ENCODE results near the gene LAMA3. TPM values are rescaled to one million over a fixed set of nuclear protein-coding genes. Genes with fewer than 3 reads are reported as not detected.

Gene LAMA3
- polyA plus RNA-seq, 1 donor from 2014 or later, result 3.4 TPM

DNA sequence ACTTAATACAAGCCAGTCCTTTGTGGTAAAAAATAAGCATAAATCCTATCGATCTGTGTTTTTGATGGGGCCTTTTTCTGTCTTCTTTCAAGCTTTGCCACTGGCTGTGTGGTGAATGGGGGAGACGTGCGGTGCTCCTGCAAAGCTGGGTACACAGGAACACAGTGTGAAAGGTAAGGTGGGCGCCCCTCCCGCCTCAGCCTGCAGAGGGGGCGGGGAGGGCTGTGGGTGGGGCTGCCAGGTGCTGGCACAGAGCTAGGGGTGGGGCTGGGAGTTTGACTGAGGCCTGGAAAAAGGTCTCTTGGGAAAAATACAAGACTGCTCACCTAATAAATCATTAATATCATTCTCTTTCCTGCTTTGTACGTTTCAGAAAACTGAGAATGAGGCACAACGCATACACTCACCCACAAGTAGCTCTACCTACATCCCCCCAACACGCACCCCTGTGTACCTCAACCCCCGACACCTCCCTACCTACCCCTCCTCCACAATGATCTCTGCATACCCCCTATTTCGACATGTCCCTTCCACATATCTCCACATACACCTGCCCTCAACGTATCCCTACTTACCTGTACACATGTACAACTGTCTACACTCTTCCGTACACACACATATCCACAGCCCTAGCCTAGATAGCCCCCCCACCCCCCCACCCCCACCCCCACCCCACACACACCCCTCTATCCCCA, 195.6 kb downstream of the LAMA3 start:
- Histone ChIP-seq H4K20me1 (ENCODE audit: insufficient read depth) (no peaks in the 10 kb centered on the region), H3K27me3 (ENCODE audit: insufficient read depth, low read depth, low read length) (no peaks in the 10 kb centered on the region), H3K4me2 (ENCODE audit: low read length) (no peak overlapping the region), H3K27ac (ENCODE audit: low read length) (no peak overlapping the region), H3K9me3 (ENCODE audit: low read length) (no peaks in the 10 kb centered on the region), H3K36me3 (ENCODE audit: insufficient read depth, low read length) (no peaks in the 10 kb centered on the region), H2AFZ (ENCODE audit: low read depth, low read length) (no peak overlapping the region), H3K9ac (ENCODE audit: low read length) (no peak overlapping the region), H3F3A (ENCODE audit: insufficient read depth, low read length, poor library complexity, severe bottlenecking) (peaks cover 5% of the 10 kb centered on the region), H3K79me2 (replicated peaks; ENCODE audit: insufficient read depth, low read length) (no peaks in the 10 kb centered on the region), H3K4me3 (ENCODE audit: low read length) (no peak overlapping the region), H3K9me2 (ENCODE audit: insufficient read depth, low read length) (no peaks in the 10 kb centered on the region)
- TF ChIP-seq SMC3 (conservative IDR thresholded peaks at IDR 0.05; ENCODE audit: poor library complexity), result no peak
- no peak for TF ChIP-seq TAF1 (IDR thresholded peaks at IDR 0.05; ENCODE audit: low read depth)
- no peak for TF ChIP-seq EZH2 (IDR thresholded peaks at IDR 0.05; ENCODE audit: borderline replicate concordance, insufficient read depth, low read length, poor library complexity, severe bottlenecking)
- no peak for TF ChIP-seq RAD21 (conservative IDR thresholded peaks at IDR 0.05)
- no peak for TF ChIP-seq MXI1 (conservative IDR thresholded peaks at IDR 0.05; ENCODE audit: poor library complexity, severe bottlenecking)
- TF ChIP-seq, protein P1, sequence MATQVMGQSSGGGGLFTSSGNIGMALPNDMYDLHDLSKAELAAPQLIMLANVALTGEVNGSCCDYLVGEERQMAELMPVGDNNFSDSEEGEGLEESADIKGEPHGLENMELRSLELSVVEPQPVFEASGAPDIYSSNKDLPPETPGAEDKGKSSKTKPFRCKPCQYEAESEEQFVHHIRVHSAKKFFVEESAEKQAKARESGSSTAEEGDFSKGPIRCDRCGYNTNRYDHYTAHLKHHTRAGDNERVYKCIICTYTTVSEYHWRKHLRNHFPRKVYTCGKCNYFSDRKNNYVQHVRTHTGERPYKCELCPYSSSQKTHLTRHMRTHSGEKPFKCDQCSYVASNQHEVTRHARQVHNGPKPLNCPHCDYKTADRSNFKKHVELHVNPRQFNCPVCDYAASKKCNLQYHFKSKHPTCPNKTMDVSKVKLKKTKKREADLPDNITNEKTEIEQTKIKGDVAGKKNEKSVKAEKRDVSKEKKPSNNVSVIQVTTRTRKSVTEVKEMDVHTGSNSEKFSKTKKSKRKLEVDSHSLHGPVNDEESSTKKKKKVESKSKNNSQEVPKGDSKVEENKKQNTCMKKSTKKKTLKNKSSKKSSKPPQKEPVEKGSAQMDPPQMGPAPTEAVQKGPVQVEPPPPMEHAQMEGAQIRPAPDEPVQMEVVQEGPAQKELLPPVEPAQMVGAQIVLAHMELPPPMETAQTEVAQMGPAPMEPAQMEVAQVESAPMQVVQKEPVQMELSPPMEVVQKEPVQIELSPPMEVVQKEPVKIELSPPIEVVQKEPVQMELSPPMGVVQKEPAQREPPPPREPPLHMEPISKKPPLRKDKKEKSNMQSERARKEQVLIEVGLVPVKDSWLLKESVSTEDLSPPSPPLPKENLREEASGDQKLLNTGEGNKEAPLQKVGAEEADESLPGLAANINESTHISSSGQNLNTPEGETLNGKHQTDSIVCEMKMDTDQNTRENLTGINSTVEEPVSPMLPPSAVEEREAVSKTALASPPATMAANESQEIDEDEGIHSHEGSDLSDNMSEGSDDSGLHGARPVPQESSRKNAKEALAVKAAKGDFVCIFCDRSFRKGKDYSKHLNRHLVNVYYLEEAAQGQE (IDR thresholded peaks at IDR 0.05; ENCODE audit: borderline replicate concordance), result no peak
- no peak for TF ChIP-seq EP300 (conservative IDR thresholded peaks at IDR 0.05; ENCODE audit: poor library complexity, severe bottlenecking)
- no peak for TF ChIP-seq POLR2AphosphoS5 (IDR thresholded peaks at IDR 0.05)
- TF ChIP-seq, protein P2, sequence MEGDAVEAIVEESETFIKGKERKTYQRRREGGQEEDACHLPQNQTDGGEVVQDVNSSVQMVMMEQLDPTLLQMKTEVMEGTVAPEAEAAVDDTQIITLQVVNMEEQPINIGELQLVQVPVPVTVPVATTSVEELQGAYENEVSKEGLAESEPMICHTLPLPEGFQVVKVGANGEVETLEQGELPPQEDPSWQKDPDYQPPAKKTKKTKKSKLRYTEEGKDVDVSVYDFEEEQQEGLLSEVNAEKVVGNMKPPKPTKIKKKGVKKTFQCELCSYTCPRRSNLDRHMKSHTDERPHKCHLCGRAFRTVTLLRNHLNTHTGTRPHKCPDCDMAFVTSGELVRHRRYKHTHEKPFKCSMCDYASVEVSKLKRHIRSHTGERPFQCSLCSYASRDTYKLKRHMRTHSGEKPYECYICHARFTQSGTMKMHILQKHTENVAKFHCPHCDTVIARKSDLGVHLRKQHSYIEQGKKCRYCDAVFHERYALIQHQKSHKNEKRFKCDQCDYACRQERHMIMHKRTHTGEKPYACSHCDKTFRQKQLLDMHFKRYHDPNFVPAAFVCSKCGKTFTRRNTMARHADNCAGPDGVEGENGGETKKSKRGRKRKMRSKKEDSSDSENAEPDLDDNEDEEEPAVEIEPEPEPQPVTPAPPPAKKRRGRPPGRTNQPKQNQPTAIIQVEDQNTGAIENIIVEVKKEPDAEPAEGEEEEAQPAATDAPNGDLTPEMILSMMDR (IDR thresholded peaks at IDR 0.05; ENCODE audit: poor library complexity, severe bottlenecking), result no peak

DNA sequence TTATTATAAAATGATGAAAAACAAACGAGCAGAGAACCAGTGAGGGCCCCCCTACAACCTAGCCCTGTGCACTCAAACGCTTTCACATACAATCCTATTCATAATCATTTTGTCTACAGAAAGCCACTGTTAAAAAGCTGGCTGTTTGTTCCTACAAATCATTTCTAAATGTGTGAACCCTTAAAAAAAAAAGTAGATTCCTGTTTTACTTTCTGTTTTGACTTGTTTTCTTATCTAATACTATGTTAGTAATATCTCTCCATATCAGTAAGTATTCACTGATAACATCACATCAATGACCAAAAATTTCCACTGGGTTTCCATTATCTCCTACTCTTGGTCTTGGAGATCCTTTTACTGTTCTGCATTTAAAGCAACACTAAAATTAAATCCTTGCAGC, 196.5 kb downstream of the LAMA3 start:
- Histone ChIP-seq H4K20me1 (ENCODE audit: insufficient read depth) (no peaks in the 10 kb centered on the region), H3K4me2 (ENCODE audit: low read length) (no peak overlapping the region), H3K9ac (ENCODE audit: low read length) (no peak overlapping the region), H3K27me3 (ENCODE audit: insufficient read depth, low read depth, low read length) (no peaks in the 10 kb centered on the region), H3K36me3 (ENCODE audit: insufficient read depth, low read length) (no peaks in the 10 kb centered on the region), H3K4me3 (ENCODE audit: low read length) (no peak overlapping the region), H3K79me2 (replicated peaks; ENCODE audit: insufficient read depth, low read length) (no peaks in the 10 kb centered on the region), H3K27ac (ENCODE audit: low read length) (no peak overlapping the region), H3K9me2 (ENCODE audit: insufficient read depth, low read length) (no peaks in the 10 kb centered on the region), H3K9me3 (ENCODE audit: low read length) (no peaks in the 10 kb centered on the region), H3F3A (ENCODE audit: insufficient read depth, low read length, poor library complexity, severe bottlenecking) (peaks cover 5% of the 10 kb centered on the region), H2AFZ (ENCODE audit: low read depth, low read length) (no peak overlapping the region)
- no peak for TF ChIP-seq SMC3 (conservative IDR thresholded peaks at IDR 0.05; ENCODE audit: poor library complexity)
- TF ChIP-seq, protein P2 (IDR thresholded peaks at IDR 0.05; ENCODE audit: poor library complexity, severe bottlenecking), result no peak
- TF ChIP-seq MXI1 (conservative IDR thresholded peaks at IDR 0.05; ENCODE audit: poor library complexity, severe bottlenecking), result no peak
- no peak for TF ChIP-seq RAD21 (conservative IDR thresholded peaks at IDR 0.05)
- TF ChIP-seq TAF1 (IDR thresholded peaks at IDR 0.05; ENCODE audit: low read depth), result no peak
- TF ChIP-seq, protein P1 (IDR thresholded peaks at IDR 0.05; ENCODE audit: borderline replicate concordance), result no peak
- no peak for TF ChIP-seq POLR2AphosphoS5 (IDR thresholded peaks at IDR 0.05)
- no peak for TF ChIP-seq EP300 (conservative IDR thresholded peaks at IDR 0.05; ENCODE audit: poor library complexity, severe bottlenecking)
- TF ChIP-seq EZH2 (IDR thresholded peaks at IDR 0.05; ENCODE audit: borderline replicate concordance, insufficient read depth, low read length, poor library complexity, severe bottlenecking), result no peak
